RCC 7860 (cell line): ENCODE data around the gene GPR68.
"Not testable (repeated sequence)": the region's sequence is repeated elsewhere in the genome, so short reads cannot be mapped to it uniquely, and the experiment has no call there.

ENCODE experiments used
- DNase-seq: peaks from one replicate; pipeline ENCODE4 v3.0.0-alpha.2; 2015; ENCODE audit warnings: low spot score
- FAIRE-seq: peaks from 2 replicates; lab custom pipeline; 2012; peaks lifted over from hg19 to GRCh38; lab: Jason Lieb, UNC

Gene GPR68

GRCh38 chr14:91200802-91201201, 43.7 kb downstream of the GPR68 start:
- not testable (repeated sequence) for FAIRE-seq, DNase-seq

- no peak for FAIRE-seq
- DNase-seq = no peak
Measured at GRCh38 chr14:91197631-91198030, 46.9 kb downstream of the GPR68 start.

GRCh38 chr14:91195881-91196280, 48.6 kb downstream of the GPR68 start:
- FAIRE-seq (no peak), DNase-seq (no peak)

- DNase-seq (no peak), FAIRE-seq (no peak)
Measured at GRCh38 chr14:91193069-91193468, 51.4 kb downstream of the GPR68 start.

GRCh38 chr14:91190853-91191252, 53.7 kb downstream of the GPR68 start:
- no peak for FAIRE-seq
- no peak for DNase-seq

- FAIRE-seq (no peak), DNase-seq (no peak)
Measured at GRCh38 chr14:91187271-91187670, 57.2 kb downstream of the GPR68 start.

- FAIRE-seq = no peak
Measured at GRCh38 chr14:91186515-91187066, 57.9 kb downstream of the GPR68 start.

GRCh38 chr14:91185721-91186120, 58.8 kb downstream of the GPR68 start:
- no peak for FAIRE-seq
- DNase-seq = no peak

More at GRCh38 chr14:91186515-91187066, 57.9 kb downstream of the GPR68 start:
- no peak for DNase-seq

- FAIRE-seq (no peak), DNase-seq (no peak)
Measured at GRCh38 chr14:91184559-91184958, 59.9 kb downstream of the GPR68 start.

- FAIRE-seq, DNase-seq: not testable (repeated sequence)
Measured at GRCh38 chr14:91182753-91183152, 61.8 kb downstream of the GPR68 start.
